OCI-LY3 (cell line): ENCODE measurements around the gene MFN2.

Experiments
- CTCF ChIP-seq: fragments of 200-600, 300-600 bp; sonication (generic); IDR thresholded peaks from 2 replicates; pipeline ENCODE4 v1.5.1; 2014; ENCODE audit warnings: antibody characterized with exemption, low read length, low read depth
- EZH2phosphoT487 ChIP-seq: fragments of 200-600 bp; shearing (Covaris generic); IDR thresholded peaks from 2 replicates; pipeline ENCODE4 v1.6.1; 2018; ENCODE audit warnings: antibody characterized with exemption, mixed run types, low read depth

GRCh38 chr1:11980676-11980972 lies 380 bp downstream of the MFN2 start:
- TF ChIP-seq EZH2phosphoT487 (no peak), CTCF (no peak)
